22Rv1 (cell line): ENCODE data around the gene ACOT2.

Experiments
- ZFX ChIP-seq: fragments of 450-650 bp; IDR thresholded peaks from 2 replicates; pipeline ENCODE4 v1.6.1; 2017; ENCODE audit warnings: antibody characterized with exemption, borderline replicate concordance
- TF ChIP-seq, protein P1 (sequence below): fragments of 450-650 bp; IDR thresholded peaks from 2 replicates; pipeline ENCODE4 v1.5.1; 2017; ENCODE audit warnings: mild to moderate bottlenecking

- TF ChIP-seq, protein P1, sequence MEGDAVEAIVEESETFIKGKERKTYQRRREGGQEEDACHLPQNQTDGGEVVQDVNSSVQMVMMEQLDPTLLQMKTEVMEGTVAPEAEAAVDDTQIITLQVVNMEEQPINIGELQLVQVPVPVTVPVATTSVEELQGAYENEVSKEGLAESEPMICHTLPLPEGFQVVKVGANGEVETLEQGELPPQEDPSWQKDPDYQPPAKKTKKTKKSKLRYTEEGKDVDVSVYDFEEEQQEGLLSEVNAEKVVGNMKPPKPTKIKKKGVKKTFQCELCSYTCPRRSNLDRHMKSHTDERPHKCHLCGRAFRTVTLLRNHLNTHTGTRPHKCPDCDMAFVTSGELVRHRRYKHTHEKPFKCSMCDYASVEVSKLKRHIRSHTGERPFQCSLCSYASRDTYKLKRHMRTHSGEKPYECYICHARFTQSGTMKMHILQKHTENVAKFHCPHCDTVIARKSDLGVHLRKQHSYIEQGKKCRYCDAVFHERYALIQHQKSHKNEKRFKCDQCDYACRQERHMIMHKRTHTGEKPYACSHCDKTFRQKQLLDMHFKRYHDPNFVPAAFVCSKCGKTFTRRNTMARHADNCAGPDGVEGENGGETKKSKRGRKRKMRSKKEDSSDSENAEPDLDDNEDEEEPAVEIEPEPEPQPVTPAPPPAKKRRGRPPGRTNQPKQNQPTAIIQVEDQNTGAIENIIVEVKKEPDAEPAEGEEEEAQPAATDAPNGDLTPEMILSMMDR = no peak
- no peak for TF ChIP-seq ZFX
These were observed 7.4 kb downstream of the ACOT2 start for GRCh38 chr14:73576391-73576790.
